ENCODE measurements around the gene NPAS1.
"Not testable (repeated sequence)": the region's sequence is repeated elsewhere in the genome, so short reads cannot be mapped to it uniquely, and the experiment has no call there.

NPAS1 gene

DNA sequence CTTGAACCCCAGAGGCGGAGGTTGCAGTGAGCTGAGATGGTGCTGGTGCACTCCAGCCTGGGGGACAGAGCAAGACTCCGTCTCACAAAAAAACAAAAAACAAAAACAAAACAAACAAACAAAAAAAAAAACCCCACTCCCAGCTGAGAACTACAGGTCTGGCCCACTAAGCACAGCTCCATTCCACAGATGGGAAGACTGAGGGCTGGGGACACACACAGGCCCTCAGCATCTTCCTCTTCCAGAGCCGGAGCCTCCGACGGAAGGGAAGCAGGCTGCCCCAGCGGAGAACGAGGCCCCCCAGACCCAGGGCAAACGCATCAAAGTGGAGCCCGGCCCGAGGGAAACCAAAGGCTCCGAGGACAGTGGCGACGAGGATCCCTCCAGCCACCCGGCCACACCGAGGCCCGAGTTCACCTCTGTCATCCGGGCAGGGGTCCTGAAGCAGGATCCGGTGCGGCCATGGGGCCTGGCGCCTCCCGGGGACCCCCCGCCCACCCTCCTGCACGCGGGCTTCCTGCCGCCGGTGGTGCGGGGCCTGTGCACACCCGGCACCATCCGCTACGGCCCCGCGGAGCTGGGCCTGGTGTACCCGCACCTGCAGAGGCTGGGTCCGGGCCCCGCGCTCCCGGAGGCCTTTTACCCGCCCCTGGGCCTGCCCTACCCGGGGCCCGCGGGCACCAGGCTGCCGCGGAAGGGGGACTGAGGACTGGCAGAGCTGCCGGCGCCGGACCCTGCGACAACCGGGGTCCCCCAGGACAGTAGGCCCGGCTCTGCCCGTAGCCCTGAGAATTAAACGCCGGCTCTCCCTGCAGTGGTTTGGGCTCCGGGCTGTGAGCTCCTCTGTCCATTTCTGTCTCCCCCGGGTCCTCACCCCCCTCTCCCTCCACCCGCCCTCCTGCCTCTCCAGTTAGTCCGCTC is 25.6 kb downstream of the NPAS1 start:
- Histone ChIP-seq H3K27me3 (replicated peaks) (no peaks in the 10 kb centered on the region), H3K4me3 (ENCODE audit: low read depth, low read length) (no peak overlapping the region), H3K36me3 (replicated peaks) (no peaks in the 10 kb centered on the region), H3K27ac (no peak overlapping the region)
- no peak for TF ChIP-seq CTCF (IDR thresholded peaks at IDR 0.05; ENCODE audit: low read depth, low read length, missing control alignments)
- DNase-seq: no peak
- in situ Hi-C loops (cut with HindIII; ENCODE audit: low pct_ligation_motif_present, low sequenced_read_pairs): no loop called here

- Histone ChIP-seq H3K4me3 (ENCODE audit: low read depth, low read length) (no peak overlapping the region), H3K27me3 (replicated peaks) (no peaks in the 10 kb centered on the region), H3K36me3 (replicated peaks) (no peaks in the 10 kb centered on the region), H3K27ac (no peak overlapping the region)
- no peak for TF ChIP-seq CTCF (IDR thresholded peaks at IDR 0.05; ENCODE audit: low read depth, low read length, missing control alignments)
- DNase-seq: no peak
- in situ Hi-C loops (cut with HindIII; ENCODE audit: low pct_ligation_motif_present, low sequenced_read_pairs): no loop called here
These were observed 26.3 kb downstream of the NPAS1 start for GRCh38 chr19:47045867-47046470.

DNA sequence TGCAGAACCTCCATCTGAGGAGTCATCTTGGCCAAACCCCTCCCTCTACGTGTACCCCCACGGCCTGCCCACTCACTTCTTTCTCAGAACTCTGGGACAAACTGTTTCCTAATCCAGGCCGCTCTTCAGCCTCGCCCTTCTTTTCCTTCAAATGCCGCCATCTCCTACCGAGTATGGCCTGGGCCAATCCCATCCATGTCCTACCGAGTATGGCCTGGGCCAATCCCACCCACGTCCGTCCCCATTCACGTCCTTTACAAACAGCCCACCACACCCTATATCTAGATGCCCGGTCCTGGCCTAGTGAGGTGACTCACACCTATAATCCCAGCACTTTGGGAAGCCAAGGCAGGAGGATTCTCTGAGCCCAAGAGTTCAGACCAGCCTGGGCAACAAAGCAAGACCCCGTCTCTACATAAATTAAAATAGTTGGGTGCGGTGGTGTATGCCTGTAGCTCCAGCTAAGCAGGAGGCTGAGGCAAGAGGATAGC is 27.7 kb downstream of the NPAS1 start:
- in situ Hi-C loops (cut with HindIII; ENCODE audit: low pct_ligation_motif_present, low sequenced_read_pairs): no loop called here
- Histone ChIP-seq H3K27ac (peak overlapping the region; percentile 24), H3K27me3 (replicated peaks) (no peaks in the 10 kb centered on the region), H3K36me3 (replicated peaks) (no peaks in the 10 kb centered on the region), H3K4me3 (ENCODE audit: low read depth, low read length) (peak overlapping the region; percentile 71)
- no peak for TF ChIP-seq CTCF (IDR thresholded peaks at IDR 0.05; ENCODE audit: low read depth, low read length, missing control alignments)
- no peak for DNase-seq

DNA sequence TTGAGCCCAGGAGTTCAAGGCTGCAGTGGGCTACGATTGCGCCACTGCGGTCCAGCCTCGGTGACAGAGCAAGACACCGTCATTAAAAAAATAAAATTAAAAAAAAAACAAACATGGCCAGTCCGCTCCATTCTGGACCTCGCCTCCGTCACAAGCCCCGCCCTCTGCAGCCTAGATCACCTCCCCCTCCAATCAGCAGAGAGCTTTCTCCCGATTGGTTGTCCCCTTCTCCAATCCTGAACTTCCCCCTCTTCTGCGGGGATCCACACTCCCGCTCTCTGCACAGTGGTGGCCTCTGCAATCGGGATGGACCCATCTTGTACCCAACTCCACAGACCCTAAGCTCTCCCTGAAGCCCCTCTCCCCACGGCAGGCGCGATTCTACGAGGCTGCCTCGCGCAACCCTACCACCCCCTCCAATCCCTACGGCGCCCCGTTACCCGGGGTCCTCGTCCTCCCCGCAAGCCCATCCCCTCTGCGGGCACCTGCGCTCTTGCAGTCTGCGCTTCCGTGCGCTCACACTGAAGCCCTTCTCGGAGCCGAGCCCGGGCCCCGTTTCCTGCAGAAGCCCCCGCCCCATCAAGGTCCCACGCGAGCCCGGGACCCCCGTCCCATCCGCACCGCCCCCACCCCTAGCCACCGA is 28.2 kb downstream of the NPAS1 start:
- no peaks in the 10 kb centered on the region for H3K36me3 ChIP-seq (replicated peaks)
- peak overlapping the region; percentile 24 for H3K27ac ChIP-seq
- TF ChIP-seq CTCF (IDR thresholded peaks at IDR 0.05; ENCODE audit: low read depth, low read length, missing control alignments): no peak
- peak; percentile 92 for DNase-seq
- no peaks in the 10 kb centered on the region for H3K27me3 ChIP-seq (replicated peaks)
- H3K4me3 ChIP-seq (ENCODE audit: low read depth, low read length): peak overlapping the region; percentile 71
- in situ Hi-C loops (cut with HindIII; ENCODE audit: low pct_ligation_motif_present, low sequenced_read_pairs): no loop called here

GRCh38 chr19:47049307-47049700 is 29.7 kb downstream of the NPAS1 start:
- in situ Hi-C loops (cut with HindIII; ENCODE audit: low pct_ligation_motif_present, low sequenced_read_pairs): no loop called here
- TF ChIP-seq CTCF (IDR thresholded peaks at IDR 0.05; ENCODE audit: low read depth, low read length, missing control alignments): no peak
- DNase-seq: peak; percentile 11
- Histone ChIP-seq H3K27me3 (replicated peaks) (no peaks in the 10 kb centered on the region), H3K36me3 (replicated peaks) (no peaks in the 10 kb centered on the region), H3K4me3 (ENCODE audit: low read depth, low read length) (no peak overlapping the region), H3K27ac (no peak overlapping the region)

GRCh38 chr19:47050562-47050961 is 30.9 kb downstream of the NPAS1 start:
- in situ Hi-C loops (cut with HindIII; ENCODE audit: low pct_ligation_motif_present, low sequenced_read_pairs); H3K27me3 ChIP-seq (replicated peaks); DNase-seq; H3K27ac ChIP-seq; H3K4me3 ChIP-seq (ENCODE audit: low read depth, low read length); H3K36me3 ChIP-seq (replicated peaks): not testable (repeated sequence)
